HEK293 (cell line): Measurements from ENCODE around the gene VPREB1.
A peak's percentile ranks its signal among the peaks of the same experiment; 100 is the strongest.

Experiments used
- CTCF ChIA-PET: fragments of 350-600 bp; formaldehyde crosslinking; extraction: SDS; loops from one replicate; lab custom pipeline; 2021; ENCODE audit warnings: antibody characterized with exemption; lab: Yijun Ruan, JAX
- POLR2A ChIA-PET: fragments of 300-600 bp; formaldehyde crosslinking; extraction: SDS; loops from one replicate; lab custom pipeline; 2020; ENCODE audit warnings: antibody characterized with exemption, inconsistent platforms; lab: Yijun Ruan, JAX
- H3K27ac ChIP-seq: fragments of 200-500 bp; sonication (Bioruptor generic); 2 replicates; pipeline ENCODE4 v1.5.1; 2014; ENCODE audit warnings: low read depth, low read length, control low read depth, inconsistent platforms; ENCODE audit errors: extremely low read depth
- H3K36me3 ChIP-seq, 2 experiments: fragments of 200-500 bp in 1 of 2; sonication (Bioruptor generic) in 1 of 2; 1 replicate in 1 of 2; 2 replicates in 1 of 2; pipeline ENCODE4 v1.5.1; 2014 to 2017; ENCODE audit warnings: inconsistent platforms in 2 of 2, low read length in 2 of 2; ENCODE audit not compliant: control insufficient read depth in 2 of 2, insufficient read depth in 1 of 2
- H3K4me1 ChIP-seq: fragments of 200-500 bp; sonication (Bioruptor generic); 2 replicates; pipeline ENCODE4 v1.5.1; 2014; ENCODE audit warnings: mild to moderate bottlenecking, low read length, inconsistent platforms; ENCODE audit not compliant: control insufficient read depth, insufficient read depth
- H3K4me3 ChIP-seq: 2 replicates; pipeline ENCODE4 v1.5.1; 2011; ENCODE audit warnings: low read depth, mild to moderate bottlenecking, control low read depth, low read length, moderate library complexity
- H3K9me3 ChIP-seq: fragments of 200-500 bp; sonication (Bioruptor generic); 2 replicates; pipeline ENCODE4 v1.5.1; 2014; ENCODE audit warnings: low read depth, low read length, inconsistent platforms; ENCODE audit not compliant: control insufficient read depth, insufficient read depth
- CTCF ChIP-seq: fragments of 450-650 bp; formaldehyde crosslinking; IDR thresholded peaks from 2 replicates; pipeline ENCODE4 v1.5.1; 2016; ENCODE audit warnings: missing biosample characterization, missing genetic modification characterization
- FEZF1 ChIP-seq: fragments of 450-650 bp; formaldehyde crosslinking; IDR thresholded peaks from 2 replicates; pipeline ENCODE4 v1.5.1; 2016; ENCODE audit warnings: missing biosample characterization, missing genetic modification characterization
- HOXC10 ChIP-seq: sonication (generic); formaldehyde crosslinking; IDR thresholded peaks from 2 replicates; pipeline ENCODE4 v1.8.1; 2023; ENCODE audit warnings: mild to moderate bottlenecking, missing genetic modification reagents
- HOXD13 ChIP-seq: sonication (generic); formaldehyde crosslinking; IDR thresholded peaks from 2 replicates; pipeline ENCODE4 v1.8.0; 2022; ENCODE audit warnings: missing genetic modification reagents, borderline replicate concordance
- PBX3 ChIP-seq: sonication (generic); formaldehyde crosslinking; IDR thresholded peaks from 2 replicates; pipeline ENCODE4 v1.8.1; 2022; ENCODE audit warnings: mild to moderate bottlenecking, moderate library complexity, missing genetic modification reagents
- SP2 ChIP-seq: fragments of 450-650 bp; formaldehyde crosslinking; IDR thresholded peaks from 2 replicates; pipeline ENCODE4 v1.5.1; 2016; ENCODE audit warnings: missing biosample characterization, missing genetic modification characterization
- YY1 ChIP-seq: fragments of 450-650 bp; formaldehyde crosslinking; IDR thresholded peaks from 2 replicates; pipeline ENCODE4 v1.5.1; 2018; ENCODE audit warnings: missing biosample characterization, missing genetic modification characterization
- ZBTB26 ChIP-seq: fragments of 450-650 bp; formaldehyde crosslinking; optimal IDR thresholded peaks from 2 replicates; pipeline ENCODE3; 2016; ENCODE audit warnings: missing biosample characterization, mild to moderate bottlenecking, missing genetic modification characterization
- ZBTB44 ChIP-seq: fragments of 450-650 bp; IDR thresholded peaks from 2 replicates; pipeline ENCODE4 v1.5.1; 2018; ENCODE audit warnings: missing biosample characterization, mild to moderate bottlenecking, missing genetic modification characterization
- ZFHX2 ChIP-seq: fragments of 450-650 bp; formaldehyde crosslinking; conservative IDR thresholded peaks from 2 replicates; pipeline ENCODE4 v1.5.1; 2016; ENCODE audit warnings: missing biosample characterization, missing genetic modification characterization
- ZNF19 ChIP-seq: fragments of 450-650 bp; formaldehyde crosslinking; IDR thresholded peaks from 2 replicates; pipeline ENCODE4; 2016; ENCODE audit warnings: missing biosample characterization, missing genetic modification characterization, low read depth
- ZNF292 ChIP-seq: fragments of 450-650 bp; formaldehyde crosslinking; IDR thresholded peaks from 2 replicates; pipeline ENCODE4 v1.5.1; 2016; ENCODE audit warnings: low read depth, missing biosample characterization, missing genetic modification characterization, borderline replicate concordance
- ZNF416 ChIP-seq: fragments of 450-650 bp; formaldehyde crosslinking; IDR thresholded peaks from 2 replicates; pipeline ENCODE4 v1.5.1; 2016; ENCODE audit warnings: missing biosample characterization, missing genetic modification characterization
- ZNF530 ChIP-seq: fragments of 450-650 bp; formaldehyde crosslinking; IDR thresholded peaks from 2 replicates; pipeline ENCODE4 v1.5.1; 2016; ENCODE audit warnings: low read depth, missing biosample characterization, missing genetic modification characterization
- ZNF560 ChIP-seq: fragments of 450-650 bp; formaldehyde crosslinking; IDR thresholded peaks from 2 replicates; pipeline ENCODE4 v1.5.1; 2017; ENCODE audit warnings: missing biosample characterization, missing genetic modification characterization, borderline replicate concordance
- ZNF623 ChIP-seq: fragments of 450-650 bp; formaldehyde crosslinking; IDR thresholded peaks from 2 replicates; pipeline ENCODE4 v1.5.1; 2016; ENCODE audit warnings: missing biosample characterization, missing genetic modification characterization
- ZNF658 ChIP-seq: fragments of 450-650 bp; formaldehyde crosslinking; IDR thresholded peaks from 2 replicates; pipeline ENCODE4; 2016; ENCODE audit warnings: missing biosample characterization, missing genetic modification characterization
- ZSCAN23 ChIP-seq: fragments of 450-650 bp; formaldehyde crosslinking; IDR thresholded peaks from 2 replicates; pipeline ENCODE4 v1.5.1; 2016; ENCODE audit warnings: missing biosample characterization, missing genetic modification characterization

The VPREB1 gene

GRCh38 chr22:22215659-22216449, 28.7 kb upstream of the VPREB1 start:
- Histone ChIP-seq H3K9me3 (no peaks in the 10 kb centered on the region), H3K4me3 (no peak overlapping the region), H3K4me1 (no peaks in the 10 kb centered on the region), H3K27ac (no peak overlapping the region), H3K36me3 (no peaks in the 10 kb centered on the region)
- TF ChIP-seq ZFHX2 (tag by site-specific recombination) (peak; percentile 30; the same call in 1 of the 2 replicates), ZNF623 (tag by site-specific recombination) (no peak)
- CTCF ChIA-PET, result interaction anchor here (1.0 to 8.1 kb wide), 5 partner anchors 9 to 20 kb away, joined by 3 to 53 read pairs (median 3); no protein-coding TSS in a partner anchor
- POLR2A ChIA-PET, result no interaction called here

- H3K27ac ChIP-seq, result no peak overlapping the region
- no peak for TF ChIP-seq ZNF658 (tag by site-specific recombination)
- no peak for TF ChIP-seq ZBTB44 (tag by site-specific recombination)
- TF ChIP-seq ZBTB26 (tag by site-specific recombination), result no peak
- no peaks in the 10 kb centered on the region for H3K36me3 ChIP-seq
- H3K4me3 ChIP-seq, result no peak overlapping the region
- H3K4me1 ChIP-seq, result no peaks in the 10 kb centered on the region
- ChIA-PET CTCF (interaction anchor here (0.6 to 8.1 kb wide), 5 partner anchors 9 to 105 kb away, joined by 3 to 53 read pairs (median 3); no protein-coding TSS in a partner anchor), POLR2A (no interaction called here)
- no peaks in the 10 kb centered on the region for H3K9me3 ChIP-seq
Observed at GRCh38 chr22:22216450-22216959, 28.1 kb upstream of the VPREB1 start.

GRCh38 chr22:22218302-22218701, 26.3 kb upstream of the VPREB1 start:
- ChIA-PET CTCF (interaction anchor here (0.6 to 1.5 kb wide), 3 partner anchors 17 to 387 kb away, joined by 3 to 5 read pairs (median 5); no protein-coding TSS in a partner anchor), POLR2A (no interaction called here)
- Histone ChIP-seq H3K4me3 (no peak overlapping the region), H3K9me3 (no peaks in the 10 kb centered on the region), H3K36me3 (no peaks in the 10 kb centered on the region), H3K4me1 (no peaks in the 10 kb centered on the region), H3K27ac (no peak overlapping the region)
- TF ChIP-seq ZNF658 (tag by site-specific recombination) (no peak), ZNF416 (tag by site-specific recombination) (no peak), HOXD13 (CRISPR knock-in tag) (no peak), SP2 (tag by site-specific recombination) (no peak), ZNF19 (tag by site-specific recombination) (no peak), PBX3 (CRISPR knock-in tag) (no peak), ZNF530 (tag by site-specific recombination) (no peak), ZSCAN23 (tag by site-specific recombination) (no peak), YY1 (tag by site-specific recombination) (no peak), ZNF292 (tag by site-specific recombination) (no peak), HOXC10 (CRISPR knock-in tag) (no peak), FEZF1 (tag by site-specific recombination) (no peak), ZNF560 (tag by site-specific recombination) (no peak), CTCF (tag by site-specific recombination) (no peak)
